GM19035 (cell line): Measurements from ENCODE around the gene VAPB.
A peak's percentile ranks its signal among the peaks of the same experiment; 100 is the strongest.

Source experiments
- ATAC-seq: cut with Tn5 transposase; IDR thresholded peaks from one replicate; pipeline ENCODE4 v1.9.1; 2021; ENCODE audit not compliant: unreplicated experiment

VAPB gene

GRCh38 chr20:58433759-58434158 is 44.7 kb downstream of the VAPB start:
- no peak for ATAC-seq

GRCh38 chr20:58434326-58434725 is 45.3 kb downstream of the VAPB start:
- ATAC-seq = no peak

DNA sequence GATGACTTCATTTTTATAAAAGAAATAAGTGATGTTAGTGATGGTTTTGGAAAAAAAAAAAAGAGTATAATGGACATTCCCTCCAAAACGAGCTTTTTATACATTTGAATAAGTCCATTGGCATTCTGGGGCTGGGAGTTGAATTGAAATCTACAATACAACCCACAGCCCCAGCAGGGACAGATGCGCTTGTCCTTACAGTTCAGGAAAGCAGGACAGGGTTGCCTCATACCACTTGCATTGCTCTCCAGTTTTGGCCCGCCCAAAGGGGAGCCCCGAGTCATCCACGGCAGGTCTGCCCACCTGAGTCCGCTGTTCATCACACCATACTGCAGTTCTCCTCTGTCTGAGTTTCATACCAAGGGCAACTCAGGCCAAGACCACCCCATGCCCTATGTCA is 46.2 kb downstream of the VAPB start:
- no peak for ATAC-seq

GRCh38 chr20:58436868-58437645 is 48.0 kb downstream of the VAPB start:
- no peak for ATAC-seq

GRCh38 chr20:58438970-58439808 is 50.2 kb downstream of the VAPB start:
- no peak for ATAC-seq

DNA sequence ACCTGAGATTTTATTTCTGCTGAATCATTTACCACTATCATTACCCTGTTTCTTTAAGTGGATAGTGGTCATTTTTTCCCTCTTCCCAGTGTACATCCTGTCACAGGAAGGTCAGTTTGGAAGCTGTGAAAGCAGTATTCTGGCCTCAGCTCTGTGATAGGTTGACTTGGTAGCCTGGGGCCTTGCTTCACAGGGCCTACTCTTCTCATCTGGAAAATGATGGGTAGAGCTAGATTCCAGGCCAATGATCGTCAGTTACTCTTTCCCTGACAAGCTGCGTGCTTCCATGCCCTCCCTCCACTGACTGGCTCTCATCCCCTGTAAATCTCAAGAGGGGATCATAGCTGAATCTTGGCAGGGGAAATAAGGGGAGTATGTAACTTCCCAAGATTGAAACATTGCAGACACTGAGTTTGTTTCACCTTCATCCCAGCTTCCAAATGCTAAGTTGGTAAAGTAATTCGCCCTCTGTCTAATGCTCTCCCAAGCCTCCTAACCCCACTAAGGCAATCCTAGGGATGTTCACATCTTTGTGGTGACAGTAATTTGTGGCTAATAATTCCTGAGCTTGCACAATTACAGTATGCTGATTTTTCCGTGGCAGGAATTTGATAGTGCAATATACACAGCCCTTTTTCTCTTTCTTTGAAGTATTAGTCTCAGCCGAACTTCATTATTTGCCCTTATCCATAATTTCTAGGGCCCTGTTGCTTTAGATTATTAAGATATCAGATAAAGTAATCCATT is 51.2 kb downstream of the VAPB start:
- ATAC-seq = no peak

DNA sequence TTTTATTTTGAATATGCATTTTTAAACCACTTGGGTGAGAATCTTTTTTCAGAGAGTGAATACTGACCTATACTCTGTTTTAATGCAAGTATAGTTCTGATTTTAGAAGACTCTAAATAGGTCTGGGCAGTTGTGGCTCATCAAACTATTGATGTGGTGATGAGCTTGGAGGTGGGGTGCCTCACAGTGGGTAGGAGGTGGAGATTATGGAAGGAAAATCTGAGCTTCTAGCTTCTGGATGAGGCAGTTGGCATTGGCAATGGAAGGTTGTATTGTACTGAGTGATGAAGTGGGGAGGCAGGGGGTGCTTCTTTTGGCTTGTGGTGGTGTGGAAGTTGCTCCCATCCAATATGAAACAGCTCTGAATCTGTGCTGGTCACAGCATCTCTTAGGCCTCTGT is 52.7 kb downstream of the VAPB start:
- ATAC-seq = no peak

DNA sequence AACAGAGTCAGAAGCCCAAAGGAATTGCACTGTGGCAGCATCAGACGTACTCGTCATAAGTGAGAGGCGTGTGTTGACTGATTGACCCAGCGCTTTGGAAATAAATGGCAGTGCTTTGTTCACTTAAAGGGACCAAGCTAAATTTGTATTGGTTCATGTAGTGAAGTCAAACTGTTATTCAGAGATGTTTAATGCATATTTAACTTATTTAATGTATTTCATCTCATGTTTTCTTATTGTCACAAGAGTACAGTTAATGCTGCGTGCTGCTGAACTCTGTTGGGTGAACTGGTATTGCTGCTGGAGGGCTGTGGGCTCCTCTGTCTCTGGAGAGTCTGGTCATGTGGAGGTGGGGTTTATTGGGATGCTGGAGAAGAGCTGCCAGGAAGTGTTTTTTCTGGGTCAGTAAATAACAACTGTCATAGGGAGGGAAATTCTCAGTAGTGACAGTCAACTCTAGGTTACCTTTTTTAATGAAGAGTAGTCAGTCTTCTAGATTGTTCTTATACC is 55.8 kb downstream of the VAPB start:
- ATAC-seq = no peak

DNA sequence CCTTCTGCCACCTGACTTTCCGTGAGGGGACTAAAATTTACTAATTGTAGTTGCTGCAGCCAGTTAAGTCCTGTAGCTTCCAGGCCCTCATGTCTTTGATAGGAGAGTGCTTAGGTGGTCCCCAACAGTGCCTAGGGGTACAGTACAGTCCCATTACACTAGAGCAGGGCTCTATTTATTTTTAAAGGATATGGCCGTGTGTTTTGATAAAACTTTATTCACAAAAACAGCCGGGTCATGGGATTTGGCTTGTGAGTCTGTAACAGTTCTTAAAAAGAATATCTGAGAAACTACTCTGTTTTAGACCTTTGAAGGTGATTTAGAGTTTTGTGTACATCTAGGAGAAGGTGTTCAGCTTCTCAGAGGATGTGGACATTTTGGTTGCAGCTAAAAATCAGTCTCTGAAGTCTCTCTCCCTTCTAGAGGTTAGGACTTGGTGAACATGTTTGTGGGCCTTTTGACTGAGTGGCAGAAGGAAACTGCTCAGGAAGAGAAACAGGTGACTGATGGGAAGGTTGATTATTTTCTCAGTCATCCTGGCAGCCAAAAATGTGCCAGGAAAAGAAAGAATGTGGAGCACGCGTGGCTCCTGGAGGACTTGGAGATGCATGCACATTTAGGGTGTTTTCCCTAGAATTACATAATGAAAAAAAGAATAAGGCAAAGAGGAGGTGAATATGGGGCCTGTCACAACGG is 57.4 kb downstream of the VAPB start:
- no peak for ATAC-seq

GRCh38 chr20:58446960-58447265 is 57.9 kb downstream of the VAPB start:
- no peak for ATAC-seq

GRCh38 chr20:58447511-58448391 is 58.7 kb downstream of the VAPB start:
- ATAC-seq = no peak

DNA sequence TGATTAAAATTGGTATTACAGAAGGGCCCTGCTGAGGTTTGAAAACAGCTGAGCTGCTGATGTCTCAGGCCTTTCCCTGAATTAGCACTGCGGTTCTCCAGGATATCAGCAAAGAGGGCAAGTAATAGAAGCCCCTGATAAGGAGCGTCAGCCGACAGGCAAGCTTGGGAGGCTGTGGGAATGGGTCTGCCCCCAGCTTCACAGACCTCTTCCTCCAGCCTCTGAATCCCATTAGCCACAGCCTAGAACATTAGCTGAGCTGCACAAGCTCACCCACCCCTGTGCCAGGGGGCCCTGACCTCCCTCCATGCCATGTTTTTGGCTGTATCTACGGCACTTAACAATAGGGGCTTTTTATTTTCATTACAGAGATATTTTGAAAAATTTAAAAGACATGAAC is 59.9 kb downstream of the VAPB start:
- ATAC-seq = no peak

DNA sequence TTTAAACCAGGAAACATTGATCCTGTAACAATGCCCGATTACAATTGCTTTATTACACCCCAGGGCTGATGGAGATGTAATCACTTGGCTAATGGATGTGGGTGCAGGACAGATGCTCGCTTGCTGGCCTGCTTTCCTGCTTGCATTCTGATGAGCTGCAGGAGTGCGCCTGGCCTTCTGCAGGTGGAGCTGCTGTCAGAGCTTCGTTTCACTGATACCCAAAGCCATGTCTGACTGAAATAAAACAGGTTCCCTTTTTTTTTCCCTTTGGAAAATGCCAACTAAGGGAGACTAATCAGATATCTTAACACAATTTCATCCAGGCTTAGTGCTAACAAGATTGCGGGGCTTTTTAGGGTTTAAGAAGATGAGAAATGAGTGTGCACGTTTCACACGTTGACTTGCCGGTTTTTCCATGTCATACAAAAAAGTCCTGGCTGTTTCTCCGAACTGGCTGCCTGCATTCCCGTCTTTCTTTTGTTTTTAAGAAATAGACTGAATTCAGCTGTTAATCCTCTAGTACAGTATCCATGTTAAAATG is 60.7 kb downstream of the VAPB start:
- ATAC-seq = no peak

DNA sequence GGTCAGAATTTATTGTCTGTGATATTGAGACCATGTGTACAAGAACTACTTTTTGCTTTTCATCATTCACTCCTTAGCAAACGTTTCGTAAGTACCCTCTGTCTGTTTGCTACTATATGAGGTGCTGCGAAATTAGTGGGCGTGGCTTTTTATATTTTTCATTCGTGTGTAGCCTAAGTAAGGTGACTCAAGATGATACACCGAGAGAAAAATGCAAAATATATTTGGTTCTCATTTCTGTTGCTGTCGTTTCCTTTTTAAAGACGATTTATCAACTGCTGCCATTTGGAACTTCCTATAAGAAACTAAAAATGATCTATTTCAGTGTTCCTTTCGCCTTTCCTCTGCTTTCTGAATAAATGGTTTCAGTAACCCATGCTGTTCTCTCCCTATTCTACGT is 61.2 kb downstream of the VAPB start:
- ATAC-seq = peak; percentile 63

DNA sequence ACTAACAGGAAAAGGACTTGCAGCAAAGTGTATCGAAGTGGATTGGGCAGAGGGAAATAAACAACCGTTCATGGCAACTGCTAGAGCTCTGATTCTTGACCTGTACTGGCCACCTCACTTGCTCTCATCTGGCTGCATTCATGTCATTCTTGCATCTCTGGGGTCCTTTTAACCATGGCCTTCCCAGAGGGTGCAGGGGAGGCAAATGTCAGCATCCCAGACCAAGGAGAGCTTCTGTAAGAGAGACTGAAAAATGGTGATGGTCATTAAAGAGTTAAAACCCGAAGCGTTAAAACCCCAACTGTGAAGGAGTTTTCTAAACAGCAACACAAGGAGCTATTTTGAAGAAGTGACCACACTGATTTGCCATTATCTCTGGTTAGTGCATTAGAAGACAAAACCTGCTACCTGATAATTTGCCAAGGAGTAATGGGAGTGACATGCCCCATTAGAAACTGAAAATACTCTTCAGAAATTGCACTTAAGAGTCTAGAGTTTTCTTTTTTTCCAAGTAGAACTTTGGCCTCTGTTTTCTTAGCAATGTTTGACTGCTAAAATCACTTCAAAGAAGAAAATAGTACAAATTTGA is 63.7 kb downstream of the VAPB start:
- ATAC-seq = no peak

GRCh38 chr20:58453391-58453790 is 64.4 kb downstream of the VAPB start:
- no peak for ATAC-seq

GRCh38 chr20:58454460-58454859 is 65.4 kb downstream of the VAPB start:
- no peak for ATAC-seq

GRCh38 chr20:58457083-58457695 is 68.2 kb downstream of the VAPB start:
- no peak for ATAC-seq
